SK-N-SH (cell line): ENCODE measurements around the gene SH3GLB1. TPM values are rescaled to one million over a fixed set of nuclear protein-coding genes. Genes with fewer than 3 reads are reported as not detected.

Experiments
- CTCF ChIA-PET: fragments of 300-600, 350-600 bp; formaldehyde crosslinking; extraction: SDS; loops from one replicate; lab custom pipeline; 2021; lab: Yijun Ruan, JAX
- POLR2A ChIA-PET: fragments of 350-600 bp; sonication (Branson Sonifier 250); formaldehyde crosslinking; extraction: SDS; loops from one replicate; lab custom pipeline; 2020; ENCODE audit warnings: antibody characterized with exemption, inconsistent platforms; lab: Yijun Ruan, JAX
- DNase-seq: peaks from one replicate; pipeline ENCODE4 v3.0.0; 2012
- H2AFZ ChIP-seq: fragments of 200-600 bp; sonication (generic); 2 replicates; pipeline ENCODE4 v1.8.1; 2016; ENCODE audit warnings: antibody characterized with exemption, mild to moderate bottlenecking, low read depth
- H3F3A ChIP-seq: fragments of 200-600 bp; sonication (generic); replicated peaks from 2 replicates; pipeline ENCODE3; 2016; ENCODE audit warnings: antibody characterized with exemption, mild to moderate bottlenecking; ENCODE audit not compliant: insufficient read depth
- H3K27ac ChIP-seq, 2 experiments: fragments of 200-500 bp in 1 of 2; fragments of 200-600 bp in 1 of 2; sonication (Bioruptor generic) in 1 of 2; sonication (generic), shearing (Covaris generic) in 1 of 2; 2 replicates each; pipeline versions ENCODE4 v1.5.1 to v1.6.1; 2014 to 2016; ENCODE audit warnings: low read depth in 2 of 2, inconsistent platforms in 1 of 2, low read length in 1 of 2, mild to moderate bottlenecking in 1 of 2, mixed read lengths in 1 of 2
- H3K27me3 ChIP-seq: fragments of 200-600 bp; sonication (generic), shearing (Covaris generic); 2 replicates; pipeline ENCODE4 v1.6.1; 2016; ENCODE audit warnings: mixed run types; ENCODE audit not compliant: insufficient read depth
- H3K36me3 ChIP-seq, 2 experiments: fragments of 200-500 bp in 1 of 2; fragments of 200-600 bp in 1 of 2; sonication (Bioruptor generic) in 1 of 2; sonication (generic) in 1 of 2; replicated peaks in 1 of 2; 2 replicates each; pipeline versions ENCODE3 to v1.5.1; 2014 to 2016; ENCODE audit warnings: low read length in 1 of 2, mild to moderate bottlenecking in 1 of 2; ENCODE audit not compliant: insufficient read depth in 2 of 2, control insufficient read depth in 1 of 2
- H3K4me1 ChIP-seq, 2 experiments: fragments of 200-500 bp in 1 of 2; fragments of 200-600 bp in 1 of 2; sonication (Bioruptor generic) in 1 of 2; sonication (generic), shearing (Covaris generic) in 1 of 2; 2 replicates each; pipeline versions ENCODE4 v1.5.1 to v1.6.1; 2014 to 2016; ENCODE audit warnings: low read depth in 1 of 2, low read length in 1 of 2, mixed run types in 1 of 2; ENCODE audit not compliant: insufficient read depth in 2 of 2, control insufficient read depth in 1 of 2
- H3K4me2 ChIP-seq: fragments of 200-600 bp; sonication (generic), shearing (Covaris generic); 2 replicates; pipeline ENCODE4 v1.6.1; 2017; ENCODE audit warnings: mixed run types
- H3K4me3 ChIP-seq, 2 experiments: fragments of 200-500 bp in 1 of 2; fragments of 200-600 bp in 1 of 2; sonication (Bioruptor generic) in 1 of 2; sonication (generic), shearing (Covaris generic) in 1 of 2; 2 replicates each; pipeline versions ENCODE4 v1.5.1 to v1.8.1; 2014 to 2016; ENCODE audit warnings: low read depth in 2 of 2, inconsistent platforms in 1 of 2, low read length in 1 of 2, mild to moderate bottlenecking in 1 of 2, mixed read lengths in 1 of 2, moderate library complexity in 1 of 2
- H3K79me2 ChIP-seq: fragments of 200-600 bp; sonication (generic); 2 replicates; pipeline ENCODE4 v1.8.1; 2017; ENCODE audit warnings: mild to moderate bottlenecking; ENCODE audit not compliant: insufficient read depth
- H3K9ac ChIP-seq: fragments of 200-600 bp; sonication (generic); 2 replicates; pipeline ENCODE4 v1.6.1; 2017; ENCODE audit warnings: mixed run types
- H3K9me2 ChIP-seq: fragments of 200-600 bp; sonication (generic); 2 replicates; pipeline ENCODE4 v1.6.1; 2017; ENCODE audit warnings: mixed run types
- H3K9me3 ChIP-seq: fragments of 200-600 bp; sonication (generic); 2 replicates; pipeline ENCODE4 v1.6.1; 2017; ENCODE audit warnings: mixed run types, mild to moderate bottlenecking, moderate library complexity
- H4K20me1 ChIP-seq: fragments of 200-600 bp; sonication (generic); 2 replicates; pipeline ENCODE4 v1.6.1; 2017; ENCODE audit warnings: mild to moderate bottlenecking, mixed run types; ENCODE audit not compliant: insufficient read depth
- MXI1 ChIP-seq: IDR thresholded peaks from 2 replicates; pipeline ENCODE4 v1.6.1; 2012; ENCODE audit warnings: mild to moderate bottlenecking, low read depth, low read length, improper control_type of control experiment
- PBX3 ChIP-seq: IDR thresholded peaks from 2 replicates; pipeline ENCODE4; 2012
- POLR2AphosphoS5 ChIP-seq: IDR thresholded peaks from 2 replicates; pipeline ENCODE4 v1.6.1; 2012; ENCODE audit warnings: low read depth, low read length
- RAD21 ChIP-seq: IDR thresholded peaks from 2 replicates; pipeline ENCODE4 v1.6.1; 2012; ENCODE audit warnings: mild to moderate bottlenecking, low read length
- RXRA ChIP-seq: IDR thresholded peaks from 2 replicates; pipeline ENCODE4 v1.4.0; 2012; ENCODE audit warnings: low read depth, mild to moderate bottlenecking, borderline replicate concordance
- TAF1 ChIP-seq: IDR thresholded peaks from 2 replicates; pipeline ENCODE4 v1.6.1; 2012; ENCODE audit warnings: low read depth, mild to moderate bottlenecking, low read length, moderate library complexity, borderline replicate concordance
- TEAD4 ChIP-seq: IDR thresholded peaks from 2 replicates; pipeline ENCODE4 v1.4.0; 2012; ENCODE audit warnings: mild to moderate bottlenecking, borderline replicate concordance; ENCODE audit not compliant: insufficient read depth
- USF2 ChIP-seq: fragments of 150-350 bp; IDR thresholded peaks from 2 replicates; pipeline ENCODE4 v1.6.1; 2017; ENCODE audit warnings: antibody characterized with exemption, low read length, low read depth, borderline replicate concordance
- YY1 ChIP-seq: IDR thresholded peaks from 2 replicates; pipeline ENCODE4 v1.4.0; 2012; ENCODE audit warnings: low read depth, mild to moderate bottlenecking
- ZBTB33 ChIP-seq: IDR thresholded peaks from 2 replicates; pipeline ENCODE4 v1.4.0; 2012; ENCODE audit warnings: low read depth, borderline replicate concordance
- WGBS: methylation state at CpG from one replicate; pipeline ENCODE4 v1.1.6; 2017; ENCODE audit warnings: low lambda C conversion rate; 5-methylcytosine and 5-hydroxymethylcytosine counted together
- polyA plus RNA-seq, 3 experiments: library from polyadenylated mRNA; depleted of rRNA; stranded (reverse); fragments of >200 nt; gene quantifications; 2 replicates each; pipeline ENCODE4 v1.2.3, GENCODE V29; 2012

Gene SH3GLB1
- polyA plus RNA-seq, 1 of the 3 experiments (the other 2 are of a cell fraction) = 13.2 TPM

- Histone ChIP-seq H3K36me3 (peaks cover 18 to 50% of the 10 kb centered on the region in 2 experiments), H3K27ac (no peak overlapping the region), H3K79me2 (peaks cover 98% of the 10 kb centered on the region), H3K9ac (no peak overlapping the region), H3K27me3 (no peaks in the 10 kb centered on the region), H3K4me1 (no peaks in the 10 kb centered on the region; a peak in 2 of 4 replicates), H3K9me3 (no peaks in the 10 kb centered on the region), H2AFZ (no peak overlapping the region), H3K4me2 (no peak overlapping the region), H3F3A (no peaks in the 10 kb centered on the region), H4K20me1 (peaks cover 82% of the 10 kb centered on the region), H3K4me3 (no peak overlapping the region), H3K9me2 (no peaks in the 10 kb centered on the region)
- no peak for TF ChIP-seq USF2
- DNase-seq = no peak
- CTCF ChIA-PET = interaction anchor here (0.8 to 10.6 kb wide), 8 partner anchors 9 to 335 kb away, joined by 3 to 101 read pairs (median 4); partner anchors contain the start of gene SH3GLB1
- 95% methylated on average over 3 of the region's 3 CpGs for WGBS
- POLR2A ChIA-PET = no interaction called here
These were observed 10.3 kb downstream of the SH3GLB1 start for GRCh38 chr1:86714561-86715244.

- Histone ChIP-seq H2AFZ (no peak overlapping the region), H3K4me2 (no peak overlapping the region), H3K9ac (no peak overlapping the region), H3F3A (no peaks in the 10 kb centered on the region), H3K27me3 (no peaks in the 10 kb centered on the region), H3K4me1 (no peaks in the 10 kb centered on the region; a peak in 2 of 4 replicates), H4K20me1 (peaks cover 44% of the 10 kb centered on the region), H3K9me2 (no peaks in the 10 kb centered on the region)
- no peak for DNase-seq
- POLR2A ChIA-PET = no interaction called here
- CTCF ChIA-PET = interaction anchor here (1.0 to 10.6 kb wide), 4 partner anchors 13 to 245 kb away, joined by 3 to 101 read pairs (median 3); partner anchors contain the start of gene SH3GLB1
- TF ChIP-seq PBX3 (no peak), TAF1 (no peak), RAD21 (no peak), RXRA (no peak), MXI1 (no peak), USF2 (no peak), POLR2AphosphoS5 (no peak), YY1 (no peak), ZBTB33 (no peak), TEAD4 (no peak)
- TF ChIP-seq, all 33 proteins: peak for 0
- 92% methylated on average over 2 of the region's 2 CpGs for WGBS
- peaks cover 78% of the 10 kb centered on the region for H3K79me2 ChIP-seq
- no peaks in the 10 kb centered on the region for H3K9me3 ChIP-seq
- H3K36me3 ChIP-seq = peaks cover 45 to 69% of the 10 kb centered on the region in 2 experiments
- no peak overlapping the region for H3K4me3 ChIP-seq
- no peak overlapping the region for H3K27ac ChIP-seq
These were observed 14.4 kb downstream of the SH3GLB1 start for GRCh38 chr1:86718786-86719185.
